CD14-positive monocyte (primary cell): ENCODE results near the gene LTF. TPM values are rescaled to one million over a fixed set of nuclear protein-coding genes. Genes with fewer than 3 reads are reported as not detected.
"Not testable (repeated sequence)": the region's sequence is repeated elsewhere in the genome, so short reads cannot be mapped to it uniquely, and the experiment has no call there.

Source experiments
- DNase-seq, 3 donors: peaks; one replicate each; pipeline ENCODE4 v3.0.0-alpha.2; 2011 to 2022
- H2AFZ ChIP-seq: 2 replicates; pipeline ENCODE4 v1.6.0; 2012; ENCODE audit warnings: mild to moderate bottlenecking, low read depth, low read length, inconsistent platforms; ENCODE audit not compliant: insufficient read depth, poor library complexity, severe bottlenecking
- H3K27ac ChIP-seq, 2 donors: 1 replicate in 1 of 2; 2 replicates in 1 of 2; pipeline ENCODE4 v1.5.1; 2012 to 2013; ENCODE audit warnings: low read length in 2 of 2, control low read depth in 1 of 2, inconsistent platforms in 1 of 2, low read depth in 1 of 2, mild to moderate bottlenecking in 1 of 2
- H3K27me3 ChIP-seq, 2 donors: one replicate each; pipeline versions ENCODE4 v1.6.0 to v1.6.1; 2011 to 2013; ENCODE audit warnings: low read length in 2 of 2; ENCODE audit not compliant: control insufficient read depth in 2 of 2, insufficient read depth in 2 of 2
- H3K36me3 ChIP-seq, 2 donors: replicated peaks in 1 of 2; 1 replicate in 1 of 2; 2 replicates in 1 of 2; pipeline versions ENCODE4 v1.5.1 to v1.6.1; 2012 to 2013; ENCODE audit warnings: low read length in 2 of 2, control low read depth in 1 of 2, inconsistent platforms in 1 of 2, mild to moderate bottlenecking in 1 of 2; ENCODE audit not compliant: insufficient read depth in 2 of 2, control insufficient read depth in 1 of 2
- H3K4me1 ChIP-seq, 2 donors: 1 replicate in 1 of 2; 2 replicates in 1 of 2; pipeline versions ENCODE4 v1.5.1 to v1.6.1; 2012 to 2013; ENCODE audit warnings: low read length in 2 of 2, control low read depth in 1 of 2, inconsistent platforms in 1 of 2, mild to moderate bottlenecking in 1 of 2, moderate library complexity in 1 of 2; ENCODE audit not compliant: insufficient read depth in 2 of 2, control insufficient read depth in 1 of 2
- H3K4me2 ChIP-seq: replicated peaks from 2 replicates; pipeline ENCODE3; 2012; ENCODE audit warnings: low read length, moderate library complexity, mild to moderate bottlenecking; ENCODE audit not compliant: poor library complexity, severe bottlenecking; ENCODE audit errors: extremely low read depth
- H3K4me3 ChIP-seq, 3 experiments: fragments of 200-600 bp in 1 of 3; sonication (generic) in 1 of 3; replicated peaks in 1 of 3; 1 replicate in 2 of 3; 2 replicates in 1 of 3; pipeline ENCODE4 v1.5.1; 2011 to 2013; ENCODE audit warnings: low read length in 3 of 3, mild to moderate bottlenecking in 3 of 3, control low read depth in 2 of 3, low read depth in 2 of 3, inconsistent platforms in 1 of 3, moderate library complexity in 1 of 3
- H3K79me2 ChIP-seq: 2 replicates; pipeline ENCODE4 v1.6.0; 2012; ENCODE audit warnings: mild to moderate bottlenecking, control low read depth, inconsistent platforms, low read length, moderate library complexity; ENCODE audit not compliant: insufficient read depth
- H3K9ac ChIP-seq: 2 replicates; pipeline ENCODE4 v1.6.0; 2017; ENCODE audit warnings: low read length, mild to moderate bottlenecking; ENCODE audit not compliant: insufficient read depth, poor library complexity, severe bottlenecking
- H3K9me3 ChIP-seq, 2 donors: replicated peaks in 1 of 2; 1 replicate in 1 of 2; 2 replicates in 1 of 2; pipeline versions ENCODE4 v1.5.1 to v1.6.1; 2012 to 2013; ENCODE audit warnings: low read length in 2 of 2, control low read depth in 1 of 2; ENCODE audit not compliant: control insufficient read depth in 1 of 2, insufficient read depth in 1 of 2
- H4K20me1 ChIP-seq: 2 replicates; pipeline ENCODE4 v1.6.0; 2012; ENCODE audit warnings: mild to moderate bottlenecking, low read length, control low read depth, moderate library complexity; ENCODE audit not compliant: insufficient read depth
- H3K27ac Mint-ChIP-seq, 7 donors: one replicate each; pipeline ENCODE4 v1.8.0; 2020; ENCODE audit warnings: mild to moderate bottlenecking in 7 of 7, mixed read lengths in 7 of 7, moderate library complexity in 6 of 7, inconsistent platforms in 2 of 7
- H3K27me3 Mint-ChIP-seq, 3 donors: one replicate each; pipeline ENCODE4 v1.8.0; 2021 to 2022; ENCODE audit warnings: low read depth in 3 of 3, mild to moderate bottlenecking in 3 of 3, mixed read lengths in 3 of 3, moderate library complexity in 3 of 3, inconsistent platforms in 1 of 3
- H3K36me3 Mint-ChIP-seq, 2 donors: one replicate each; pipeline ENCODE4 v1.8.0; 2020; ENCODE audit warnings: mixed read lengths in 2 of 2, inconsistent platforms in 1 of 2, mild to moderate bottlenecking in 1 of 2
- H3K4me1 Mint-ChIP-seq: one replicate; pipeline ENCODE4 v1.8.0; 2020; ENCODE audit warnings: mild to moderate bottlenecking, mixed read lengths
- H3K4me3 Mint-ChIP-seq, 2 donors: one replicate each; pipeline ENCODE4 v1.8.0; 2020; ENCODE audit warnings: mild to moderate bottlenecking in 2 of 2, mixed read lengths in 2 of 2, moderate library complexity in 1 of 2
- H3K9me3 Mint-ChIP-seq, 7 donors: one replicate each; pipeline ENCODE4 v1.8.0; 2020 to 2022; ENCODE audit warnings: mixed read lengths in 7 of 7, mild to moderate bottlenecking in 6 of 7, moderate library complexity in 6 of 7, inconsistent platforms in 2 of 7
- WGBS: methylation state at CpG from one replicate; pipeline ENCODE4 v1.1.5; 2013; ENCODE audit warnings: missing lambda C conversion rate; ENCODE audit not compliant: insufficient coverage; 5-methylcytosine and 5-hydroxymethylcytosine counted together
- intact Hi-C, 2 donors: fragments of 100-400 bp; cut with micrococcal nuclease; formaldehyde crosslinking; loops; one replicate each; pipeline versions ENCODE4 v1.15.0 to v1.15.1; 2023
- polyA plus RNA-seq, 3 donors: library from polyadenylated mRNA; depleted of rRNA in 1 of 3; unstranded in 2 of 3; stranded (reverse) in 1 of 3; fragments of 300-500 nt in 2 of 3; fragments of >200 nt in 1 of 3; fragmentation: Illumina TruSeq in 2 of 3; gene quantifications; 1 replicate in 2 of 3; 2 replicates in 1 of 3; pipeline ENCODE4 v1.2.3, GENCODE V29; 2012 to 2021
- TF ChIP-seq, protein P1 (sequence below): fragments of 200-600 bp; IDR thresholded peaks from one replicate; pipeline ENCODE4 v1.8.0; 2022; ENCODE audit warnings: antibody characterized with exemption, mild to moderate bottlenecking

Gene LTF
- polyA plus RNA-seq, 3 donors = not detected

DNA sequence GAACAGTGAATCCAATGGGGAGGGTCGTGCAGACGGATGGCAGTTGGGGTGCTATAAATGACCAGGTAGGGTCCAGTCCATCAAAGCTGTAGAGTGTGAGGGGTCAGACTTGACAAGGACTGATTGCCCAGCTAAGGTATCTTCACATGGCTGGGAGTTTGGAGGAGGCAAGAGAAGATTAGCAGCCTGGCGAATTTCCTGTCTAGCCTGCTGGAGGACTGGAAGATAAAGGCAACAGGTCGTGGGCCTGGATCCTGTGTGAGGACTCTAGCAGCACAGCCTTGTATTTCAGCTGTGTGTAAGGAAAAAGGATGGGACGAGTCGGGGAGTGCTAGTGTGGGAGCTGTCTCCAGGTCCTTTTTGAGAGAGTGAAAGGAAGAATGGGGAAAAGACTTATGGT lies 75.4 kb downstream of the LTF start:
- Mint-ChIP-seq H3K27ac (no peak overlapping the region), H3K4me3 (no peak overlapping the region), H3K36me3 (no peaks in the 10 kb centered on the region), H3K9me3 (peaks cover 0 to 2% (median 0%) of the 10 kb centered on the region in 7 donors), H3K4me1 (peaks cover 27% of the 10 kb centered on the region), H3K27me3 (peaks cover 0 to 4% (median 0%) of the 10 kb centered on the region in 3 donors)
- Histone ChIP-seq H3K79me2 (no peaks in the 10 kb centered on the region), H2AFZ (no peak overlapping the region), H3K9me3 (peaks cover 0 to 9% of the 10 kb centered on the region in 2 donors), H3K27ac (no peak overlapping the region), H3K36me3 (no peaks in the 10 kb centered on the region), H3K4me3 (no peak overlapping the region), H3K4me2 (no peak overlapping the region), H3K4me1 (peaks cover 20 to 24% of the 10 kb centered on the region in 2 donors), H3K9ac (no peak overlapping the region), H3K27me3 (no peaks in the 10 kb centered on the region), H4K20me1 (no peaks in the 10 kb centered on the region)
- TF ChIP-seq, protein P1, sequence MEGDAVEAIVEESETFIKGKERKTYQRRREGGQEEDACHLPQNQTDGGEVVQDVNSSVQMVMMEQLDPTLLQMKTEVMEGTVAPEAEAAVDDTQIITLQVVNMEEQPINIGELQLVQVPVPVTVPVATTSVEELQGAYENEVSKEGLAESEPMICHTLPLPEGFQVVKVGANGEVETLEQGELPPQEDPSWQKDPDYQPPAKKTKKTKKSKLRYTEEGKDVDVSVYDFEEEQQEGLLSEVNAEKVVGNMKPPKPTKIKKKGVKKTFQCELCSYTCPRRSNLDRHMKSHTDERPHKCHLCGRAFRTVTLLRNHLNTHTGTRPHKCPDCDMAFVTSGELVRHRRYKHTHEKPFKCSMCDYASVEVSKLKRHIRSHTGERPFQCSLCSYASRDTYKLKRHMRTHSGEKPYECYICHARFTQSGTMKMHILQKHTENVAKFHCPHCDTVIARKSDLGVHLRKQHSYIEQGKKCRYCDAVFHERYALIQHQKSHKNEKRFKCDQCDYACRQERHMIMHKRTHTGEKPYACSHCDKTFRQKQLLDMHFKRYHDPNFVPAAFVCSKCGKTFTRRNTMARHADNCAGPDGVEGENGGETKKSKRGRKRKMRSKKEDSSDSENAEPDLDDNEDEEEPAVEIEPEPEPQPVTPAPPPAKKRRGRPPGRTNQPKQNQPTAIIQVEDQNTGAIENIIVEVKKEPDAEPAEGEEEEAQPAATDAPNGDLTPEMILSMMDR = no peak
- DNase-seq = no peak
- intact Hi-C loops = no loop called here
- WGBS = 97% methylated on average over 6 of the region's 6 CpGs

DNA sequence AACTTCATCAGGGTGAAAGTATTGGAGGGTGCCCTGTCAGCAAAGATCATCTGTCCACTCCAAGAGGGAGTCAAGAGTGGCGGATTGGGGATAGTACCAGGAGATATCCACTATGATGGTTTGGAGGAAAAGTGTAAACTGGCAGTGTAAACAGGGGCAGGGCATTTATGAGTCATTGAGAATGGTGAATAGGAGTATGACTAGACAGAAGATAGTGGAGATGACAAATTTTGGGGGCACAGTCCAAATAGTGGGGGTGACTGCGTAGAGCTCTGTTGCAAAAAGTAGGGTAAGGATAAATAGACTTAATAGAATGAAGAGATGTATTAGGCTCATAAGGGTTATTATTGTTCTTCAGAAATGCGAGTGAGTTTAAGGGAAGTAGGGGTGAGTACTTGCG lies 75.9 kb downstream of the LTF start:
- WGBS = 93% methylated on average over 4 of the region's 4 CpGs
- H3K36me3 ChIP-seq, H4K20me1 ChIP-seq, H3K9me3 Mint-ChIP-seq, H3K4me3 Mint-ChIP-seq, H3K4me2 ChIP-seq, H3K79me2 ChIP-seq, H3K9me3 ChIP-seq, intact Hi-C loops, H3K27me3 ChIP-seq, H3K36me3 Mint-ChIP-seq, H3K9ac ChIP-seq, DNase-seq, H3K4me3 ChIP-seq, H3K27ac ChIP-seq, H2AFZ ChIP-seq, H3K27me3 Mint-ChIP-seq, H3K27ac Mint-ChIP-seq: not testable (repeated sequence)
- peaks cover 26% of the 10 kb centered on the region for H3K4me1 Mint-ChIP-seq
- peaks cover 22 to 24% of the 10 kb centered on the region in 2 donors for H3K4me1 ChIP-seq
